GM12875 (cell line): ENCODE results near the gene SLC26A9.

ENCODE experiments used
- H3K4me3 ChIP-seq: one replicate; pipeline ENCODE4 v1.5.1; 2011; ENCODE audit warnings: low read depth, low read length, control low read depth
- TF ChIP-seq, protein P1 (sequence below): IDR thresholded peaks from 2 replicates; pipeline ENCODE4 v1.5.1; 2011; ENCODE audit warnings: low read depth, mild to moderate bottlenecking, control low read depth, inconsistent platforms, low read length, moderate library complexity, borderline replicate concordance; ENCODE audit not compliant: insufficient read depth

The SLC26A9 gene

GRCh38 chr1:205965036-205965884, 22.0 kb upstream of the SLC26A9 start:
- TF ChIP-seq, protein P1, sequence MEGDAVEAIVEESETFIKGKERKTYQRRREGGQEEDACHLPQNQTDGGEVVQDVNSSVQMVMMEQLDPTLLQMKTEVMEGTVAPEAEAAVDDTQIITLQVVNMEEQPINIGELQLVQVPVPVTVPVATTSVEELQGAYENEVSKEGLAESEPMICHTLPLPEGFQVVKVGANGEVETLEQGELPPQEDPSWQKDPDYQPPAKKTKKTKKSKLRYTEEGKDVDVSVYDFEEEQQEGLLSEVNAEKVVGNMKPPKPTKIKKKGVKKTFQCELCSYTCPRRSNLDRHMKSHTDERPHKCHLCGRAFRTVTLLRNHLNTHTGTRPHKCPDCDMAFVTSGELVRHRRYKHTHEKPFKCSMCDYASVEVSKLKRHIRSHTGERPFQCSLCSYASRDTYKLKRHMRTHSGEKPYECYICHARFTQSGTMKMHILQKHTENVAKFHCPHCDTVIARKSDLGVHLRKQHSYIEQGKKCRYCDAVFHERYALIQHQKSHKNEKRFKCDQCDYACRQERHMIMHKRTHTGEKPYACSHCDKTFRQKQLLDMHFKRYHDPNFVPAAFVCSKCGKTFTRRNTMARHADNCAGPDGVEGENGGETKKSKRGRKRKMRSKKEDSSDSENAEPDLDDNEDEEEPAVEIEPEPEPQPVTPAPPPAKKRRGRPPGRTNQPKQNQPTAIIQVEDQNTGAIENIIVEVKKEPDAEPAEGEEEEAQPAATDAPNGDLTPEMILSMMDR, result no peak
- H3K4me3 ChIP-seq, result no peak overlapping the region

DNA sequence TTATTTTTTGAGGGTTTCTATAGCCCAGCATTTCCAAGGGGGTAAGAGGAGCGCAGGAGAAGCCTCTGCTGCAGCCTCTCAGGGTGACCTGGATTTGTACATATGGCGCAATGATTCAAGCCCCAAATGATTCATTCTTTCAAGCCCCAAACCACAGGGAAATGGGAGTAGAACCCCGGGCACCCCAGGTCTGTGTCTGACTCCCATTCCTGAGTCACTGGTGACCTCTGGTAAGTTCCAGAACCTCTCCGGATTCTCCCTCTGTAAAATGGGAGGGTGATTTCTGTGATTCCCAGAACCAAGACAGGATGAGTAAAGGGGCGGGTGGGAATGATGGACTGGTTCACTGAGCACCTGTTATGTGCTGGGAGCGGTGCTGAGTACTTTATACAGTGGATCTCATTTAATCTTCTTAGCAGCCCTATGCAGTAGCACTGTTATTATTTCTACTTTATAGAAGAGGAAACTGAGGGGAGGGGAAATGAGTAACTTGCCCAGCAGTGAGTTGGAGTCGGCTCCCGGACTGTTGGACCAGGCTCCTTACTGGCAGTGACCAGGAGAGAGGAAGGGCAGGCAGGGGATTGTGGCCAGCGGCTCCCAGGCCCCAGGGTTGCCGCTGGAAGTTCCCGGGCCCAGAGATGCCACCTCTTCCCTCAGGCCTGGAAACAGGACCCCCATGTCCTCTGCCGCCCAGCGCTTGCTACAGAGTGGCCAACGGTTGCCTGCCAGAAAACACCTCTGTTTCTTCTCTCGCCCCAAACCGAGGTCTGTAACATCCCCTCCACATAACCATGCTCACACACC, 20.3 kb upstream of the SLC26A9 start:
- TF ChIP-seq, protein P1, result no peak
- H3K4me3 ChIP-seq, result no peak overlapping the region

GRCh38 chr1:205962821-205963221, 19.6 kb upstream of the SLC26A9 start:
- TF ChIP-seq, protein P1, result no peak
- H3K4me3 ChIP-seq, result no peak overlapping the region

DNA sequence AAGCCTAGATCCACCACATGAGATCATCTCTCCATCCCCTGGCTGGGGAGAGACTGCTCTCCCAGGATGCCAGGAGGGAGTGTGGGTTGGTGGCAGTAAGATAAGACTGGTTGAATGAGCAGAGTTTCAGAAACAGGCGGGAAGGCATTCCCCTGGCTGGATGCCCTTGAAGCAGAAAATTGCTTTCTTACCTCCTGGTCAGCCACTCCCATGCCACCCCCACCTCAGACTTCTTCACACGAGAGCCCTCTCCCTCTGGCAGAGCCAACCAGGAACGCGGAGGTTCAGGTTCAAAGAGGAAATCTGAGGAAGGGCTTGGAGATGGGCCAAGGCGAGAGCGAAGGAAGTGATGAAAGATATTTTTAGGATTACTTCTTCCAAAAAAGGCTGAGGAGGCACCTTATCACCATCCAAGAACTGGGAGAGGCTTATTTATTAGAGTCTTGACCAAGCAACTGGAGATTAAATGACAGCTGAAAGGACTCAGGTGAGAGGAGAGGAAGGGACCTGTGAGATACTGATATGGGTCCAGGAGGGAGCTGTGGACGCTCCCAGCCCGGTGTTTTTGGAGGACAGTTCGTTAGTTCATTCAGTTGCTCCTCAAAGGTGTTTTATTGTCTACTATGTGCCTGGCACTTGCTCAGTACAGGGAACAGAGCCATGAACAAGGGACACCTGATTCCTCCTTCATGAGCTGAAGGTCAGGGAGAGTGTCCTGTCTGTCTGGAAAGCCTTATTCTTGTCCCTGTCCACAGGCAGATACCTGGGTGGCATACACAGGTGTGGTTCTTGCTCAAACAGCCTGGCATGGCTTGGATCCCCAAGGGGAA, 18.9 kb upstream of the SLC26A9 start:
- TF ChIP-seq, protein P1, result no peak
- no peak overlapping the region for H3K4me3 ChIP-seq

DNA sequence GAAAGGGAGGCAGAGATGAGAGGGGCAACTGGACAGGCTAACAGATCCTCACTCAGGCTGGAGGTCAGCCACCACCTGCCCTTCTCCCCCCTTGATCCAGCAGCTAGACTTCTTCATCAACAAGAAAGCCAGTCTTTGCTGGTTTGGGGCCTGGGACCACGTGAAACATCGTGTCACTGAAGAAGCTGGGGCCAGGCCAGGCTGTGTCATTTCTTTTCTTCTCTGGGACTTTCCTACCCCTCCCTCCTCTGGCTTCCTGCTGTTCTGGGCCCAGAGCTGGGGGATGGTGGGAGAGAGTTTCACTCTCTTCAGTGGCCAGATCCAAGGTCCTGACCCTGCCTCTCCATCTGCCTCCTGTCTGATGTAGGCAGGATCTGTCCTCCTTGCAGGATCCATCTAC, 18.1 kb upstream of the SLC26A9 start:
- no peak overlapping the region for H3K4me3 ChIP-seq
- TF ChIP-seq, protein P1, result no peak

- TF ChIP-seq, protein P1, result no peak
- H3K4me3 ChIP-seq, result no peak overlapping the region
Observed at GRCh38 chr1:205959789-205960188, 16.5 kb upstream of the SLC26A9 start.
